OCI-LY1 (cell line): ENCODE measurements around the gene MARCHF11.

Experiments used
- H2AFZ ChIP-seq: fragments of 200-600 bp; sonication (generic), shearing (Covaris generic); 2 replicates; pipeline ENCODE4 v1.6.0; 2014; ENCODE audit warnings: antibody characterized with exemption, mild to moderate bottlenecking, low read length
- H3F3A ChIP-seq: fragments of 200-600 bp; sonication (generic), shearing (Covaris generic); 2 replicates; pipeline ENCODE4 v1.6.0; 2014; ENCODE audit warnings: mild to moderate bottlenecking, antibody characterized with exemption, low read length, moderate library complexity; ENCODE audit not compliant: insufficient read depth
- H3K27ac ChIP-seq: fragments of 200-600 bp; sonication (generic); 2 replicates; pipeline ENCODE4 v1.5.1; 2014; ENCODE audit warnings: low read length, mixed run types, mild to moderate bottlenecking, low read depth; ENCODE audit not compliant: poor library complexity, severe bottlenecking
- H3K27me3 ChIP-seq: fragments of 200-600 bp; sonication (generic); 2 replicates; pipeline ENCODE4 v1.6.0; 2014; ENCODE audit warnings: antibody characterized with exemption, mild to moderate bottlenecking, low read length, moderate library complexity; ENCODE audit not compliant: insufficient read depth
- H3K36me3 ChIP-seq: fragments of 200-600 bp; sonication (generic); 2 replicates; pipeline ENCODE4 v1.6.1; 2014; ENCODE audit warnings: mild to moderate bottlenecking, antibody characterized with exemption, low read length, moderate library complexity, mixed read lengths; ENCODE audit not compliant: insufficient read depth
- H3K4me1 ChIP-seq: fragments of 200-600 bp; sonication (generic); 2 replicates; pipeline ENCODE4 v1.5.1; 2014; ENCODE audit warnings: mild to moderate bottlenecking, low read length, moderate library complexity; ENCODE audit not compliant: insufficient read depth, severe bottlenecking
- H3K4me2 ChIP-seq: fragments of 200-600 bp; sonication (generic), shearing (Covaris generic); 2 replicates; pipeline ENCODE4 v1.6.1; 2014; ENCODE audit warnings: low read length
- H3K4me3 ChIP-seq: fragments of 200-600 bp; sonication (generic); 2 replicates; pipeline ENCODE4 v1.5.1; 2014; ENCODE audit warnings: low read length, low read depth, mild to moderate bottlenecking, mixed read lengths; ENCODE audit not compliant: poor library complexity, severe bottlenecking
- H3K79me2 ChIP-seq: fragments of 200-600 bp; shearing (Covaris generic); 2 replicates; pipeline ENCODE4 v1.6.1; 2016; ENCODE audit warnings: mixed run types, low read length, mixed read lengths; ENCODE audit not compliant: insufficient read depth
- H3K9ac ChIP-seq: fragments of 200-600 bp; sonication (generic), shearing (Covaris generic); 2 replicates; pipeline ENCODE4 v1.6.1; 2014; ENCODE audit warnings: mild to moderate bottlenecking, low read length, mixed read lengths
- H3K9me2 ChIP-seq: fragments of 200-600 bp; sonication (generic), shearing (Covaris generic); 2 replicates; pipeline ENCODE4 v1.6.1; 2014; ENCODE audit warnings: low read depth, mild to moderate bottlenecking, low read length, mixed read lengths
- H3K9me3 ChIP-seq: fragments of 200-600 bp; shearing (Covaris generic); 2 replicates; pipeline ENCODE4 v1.6.1; 2014; ENCODE audit warnings: low read length, mixed read lengths
- H4K20me1 ChIP-seq: fragments of 200-600 bp; sonication (generic), shearing (Covaris generic); 2 replicates; pipeline ENCODE4 v1.6.0; 2016; ENCODE audit warnings: mild to moderate bottlenecking, low read length; ENCODE audit not compliant: insufficient read depth
- EZH2 ChIP-seq: fragments of 200-600 bp; sonication (generic), shearing (Covaris generic); IDR thresholded peaks from 2 replicates; pipeline ENCODE4 v1.8.0; 2017; ENCODE audit warnings: borderline replicate concordance, mixed run types, mild to moderate bottlenecking, antibody characterized with exemption, low read length, moderate library complexity, mixed read lengths
- TF ChIP-seq, protein P1 (sequence below): fragments of 200-600 bp; sonication (generic), shearing (Covaris generic); IDR thresholded peaks from 2 replicates; pipeline ENCODE4 v1.5.1; 2017; ENCODE audit warnings: mild to moderate bottlenecking, antibody characterized with exemption, low read length, moderate library complexity, mixed read lengths

MARCHF11 gene

DNA sequence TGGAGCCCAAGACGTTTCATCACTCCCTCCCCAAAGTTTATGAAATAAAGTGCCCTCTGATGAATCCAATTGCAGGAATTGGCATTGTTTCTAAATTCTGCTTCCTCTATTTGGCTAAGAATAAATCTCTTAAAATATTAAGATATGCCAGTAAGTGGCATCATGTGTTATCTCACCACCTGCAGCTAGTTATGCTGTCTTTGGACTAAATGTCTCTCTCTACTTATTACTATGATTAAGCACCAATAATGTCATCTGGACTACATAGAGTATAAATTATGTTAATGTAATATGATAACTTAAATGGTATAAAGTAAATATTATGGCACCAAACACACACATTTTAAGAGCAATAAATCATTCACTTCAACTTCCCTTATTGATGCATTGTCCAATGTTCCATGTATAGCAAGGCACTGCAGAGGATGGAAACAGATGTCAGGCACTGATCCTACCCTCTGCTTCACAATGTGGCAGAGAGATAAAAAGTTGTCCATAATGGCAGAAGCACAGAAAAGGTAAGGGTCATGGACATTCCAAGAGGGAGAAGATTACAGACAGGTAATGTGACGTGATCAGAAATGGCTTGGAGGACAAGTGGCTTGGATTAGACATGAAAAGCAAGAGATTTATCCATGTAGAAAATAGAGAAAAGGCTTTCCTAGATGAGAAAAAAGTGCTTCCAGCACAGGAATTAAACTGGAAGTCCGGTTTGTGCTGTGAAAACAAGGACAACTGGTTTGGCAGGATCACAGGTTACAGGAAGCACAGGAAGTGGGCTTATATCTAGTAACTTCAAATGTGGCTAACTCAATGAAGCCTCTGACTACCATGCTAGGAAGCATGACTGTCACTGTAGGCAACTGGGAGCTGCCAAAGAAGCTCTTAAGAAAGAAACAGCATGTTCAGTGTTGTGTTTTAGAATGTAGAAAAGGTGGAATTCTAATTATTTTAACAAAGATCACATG, 26.7 kb downstream of the MARCHF11 start:
- H3F3A ChIP-seq, result no peaks in the 10 kb centered on the region
- TF ChIP-seq EZH2, result no peak
- H3K27ac ChIP-seq, result no peak overlapping the region
- H3K9me3 ChIP-seq, result no peaks in the 10 kb centered on the region
- no peak overlapping the region for H3K9ac ChIP-seq
- no peaks in the 10 kb centered on the region for H3K4me1 ChIP-seq
- no peaks in the 10 kb centered on the region for H4K20me1 ChIP-seq
- no peaks in the 10 kb centered on the region for H3K79me2 ChIP-seq
- no peaks in the 10 kb centered on the region for H3K27me3 ChIP-seq
- no peak overlapping the region for H3K4me3 ChIP-seq
- H3K4me2 ChIP-seq, result no peak overlapping the region
- no peak overlapping the region for H2AFZ ChIP-seq
- H3K36me3 ChIP-seq, result no peaks in the 10 kb centered on the region
- no peaks in the 10 kb centered on the region for H3K9me2 ChIP-seq

DNA sequence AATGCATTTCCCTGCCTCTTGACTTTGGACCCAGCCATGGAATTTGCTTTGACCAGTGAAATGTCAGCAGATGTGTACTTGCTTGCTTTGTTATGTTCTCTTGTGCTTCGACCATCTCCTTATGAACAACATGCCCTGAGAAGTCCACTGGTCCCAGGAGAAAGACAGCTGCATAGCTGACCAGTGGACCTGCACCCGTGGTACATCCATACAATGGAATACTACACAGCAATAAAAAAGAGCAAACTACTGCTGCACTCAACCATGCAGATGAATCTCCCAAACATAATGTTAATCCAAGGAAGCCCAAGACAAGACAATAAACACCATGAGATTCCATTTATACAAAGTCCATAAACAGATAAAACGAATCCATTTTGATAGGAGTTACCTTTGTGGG, 30.0 kb downstream of the MARCHF11 start:
- no peaks in the 10 kb centered on the region for H3K4me1 ChIP-seq
- H3K27ac ChIP-seq, result no peak overlapping the region
- no peaks in the 10 kb centered on the region for H3K79me2 ChIP-seq
- TF ChIP-seq EZH2, result no peak
- TF ChIP-seq, protein P1, sequence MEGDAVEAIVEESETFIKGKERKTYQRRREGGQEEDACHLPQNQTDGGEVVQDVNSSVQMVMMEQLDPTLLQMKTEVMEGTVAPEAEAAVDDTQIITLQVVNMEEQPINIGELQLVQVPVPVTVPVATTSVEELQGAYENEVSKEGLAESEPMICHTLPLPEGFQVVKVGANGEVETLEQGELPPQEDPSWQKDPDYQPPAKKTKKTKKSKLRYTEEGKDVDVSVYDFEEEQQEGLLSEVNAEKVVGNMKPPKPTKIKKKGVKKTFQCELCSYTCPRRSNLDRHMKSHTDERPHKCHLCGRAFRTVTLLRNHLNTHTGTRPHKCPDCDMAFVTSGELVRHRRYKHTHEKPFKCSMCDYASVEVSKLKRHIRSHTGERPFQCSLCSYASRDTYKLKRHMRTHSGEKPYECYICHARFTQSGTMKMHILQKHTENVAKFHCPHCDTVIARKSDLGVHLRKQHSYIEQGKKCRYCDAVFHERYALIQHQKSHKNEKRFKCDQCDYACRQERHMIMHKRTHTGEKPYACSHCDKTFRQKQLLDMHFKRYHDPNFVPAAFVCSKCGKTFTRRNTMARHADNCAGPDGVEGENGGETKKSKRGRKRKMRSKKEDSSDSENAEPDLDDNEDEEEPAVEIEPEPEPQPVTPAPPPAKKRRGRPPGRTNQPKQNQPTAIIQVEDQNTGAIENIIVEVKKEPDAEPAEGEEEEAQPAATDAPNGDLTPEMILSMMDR, result no peak
- H3K27me3 ChIP-seq, result no peaks in the 10 kb centered on the region
- H4K20me1 ChIP-seq, result no peaks in the 10 kb centered on the region
- H3K36me3 ChIP-seq, result no peaks in the 10 kb centered on the region
- no peak overlapping the region for H3K9ac ChIP-seq
- no peaks in the 10 kb centered on the region for H3K9me2 ChIP-seq
- H3K9me3 ChIP-seq, result no peaks in the 10 kb centered on the region
- no peak overlapping the region for H3K4me2 ChIP-seq
- H3K4me3 ChIP-seq, result no peak overlapping the region
- no peaks in the 10 kb centered on the region for H3F3A ChIP-seq
- H2AFZ ChIP-seq, result no peak overlapping the region

DNA sequence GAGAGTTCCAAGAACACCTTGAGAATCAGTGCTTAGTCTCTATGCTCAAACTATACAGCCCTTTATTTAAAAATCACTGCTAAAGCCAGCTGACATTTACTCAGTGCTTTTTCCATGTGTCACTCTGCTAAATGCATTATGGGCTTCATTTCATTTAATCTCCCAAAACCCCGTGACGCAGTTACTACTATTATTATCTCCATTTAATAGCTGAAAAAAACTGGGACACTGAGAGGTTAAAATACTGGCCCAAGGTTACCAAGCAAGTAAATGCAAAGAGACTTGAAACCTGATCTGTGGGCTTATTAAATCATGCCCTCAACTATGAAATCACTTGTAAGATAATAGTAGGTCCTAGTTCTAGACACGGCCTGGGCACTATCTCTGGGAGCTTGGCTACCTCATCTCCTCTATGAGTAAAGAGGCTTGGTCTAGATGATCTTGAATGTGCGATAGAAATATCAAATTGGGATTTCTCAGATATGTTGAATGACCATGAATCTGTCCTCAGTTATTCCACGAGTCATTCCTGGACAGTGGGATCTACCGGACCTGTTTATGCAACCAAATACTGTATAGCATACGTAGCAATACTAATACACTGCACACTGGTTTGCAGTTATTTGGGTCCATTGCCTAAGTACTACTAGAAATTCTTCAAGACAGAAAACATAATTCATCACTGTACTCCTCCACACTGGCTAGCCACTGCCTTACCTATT, 32.3 kb downstream of the MARCHF11 start:
- no peaks in the 10 kb centered on the region for H4K20me1 ChIP-seq
- H3K36me3 ChIP-seq, result no peaks in the 10 kb centered on the region
- no peak overlapping the region for H2AFZ ChIP-seq
- H3K9ac ChIP-seq, result no peak overlapping the region
- no peaks in the 10 kb centered on the region for H3K9me3 ChIP-seq
- H3K4me3 ChIP-seq, result no peak overlapping the region
- TF ChIP-seq, protein P1, result no peak
- TF ChIP-seq EZH2, result no peak
- H3F3A ChIP-seq, result no peaks in the 10 kb centered on the region
- H3K27ac ChIP-seq, result no peak overlapping the region
- no peaks in the 10 kb centered on the region for H3K9me2 ChIP-seq
- no peak overlapping the region for H3K4me2 ChIP-seq
- H3K79me2 ChIP-seq, result no peaks in the 10 kb centered on the region
- H3K27me3 ChIP-seq, result no peaks in the 10 kb centered on the region
- no peaks in the 10 kb centered on the region for H3K4me1 ChIP-seq
